Measurements from ENCODE around the gene HOXB13.

DNA sequence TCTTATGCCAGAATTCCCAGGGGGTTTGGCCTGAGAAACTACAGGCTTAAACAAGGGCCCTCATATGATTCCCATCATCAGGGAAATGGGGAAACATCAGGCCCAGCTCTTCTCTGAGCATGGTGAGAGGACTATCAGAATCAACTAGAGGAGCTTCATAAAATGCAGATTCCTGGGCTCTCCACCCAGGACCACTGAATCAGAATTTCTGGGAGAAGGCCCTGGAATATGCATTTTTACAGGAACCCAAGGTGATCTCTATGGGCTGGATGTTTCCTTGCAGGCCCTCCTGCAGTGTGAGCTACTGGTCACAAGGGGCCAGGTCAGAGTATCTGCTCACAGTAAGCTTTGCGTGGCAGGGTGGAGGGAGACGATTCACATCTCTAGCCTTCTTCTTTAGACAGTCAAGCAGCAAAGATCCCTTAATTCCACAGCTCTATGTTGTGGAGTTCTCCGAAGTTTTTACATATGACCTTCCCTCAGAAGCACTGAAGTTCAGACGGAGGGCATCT, 38.8 kb upstream of the HOXB13 start:
- TF ChIP-seq, protein P1, sequence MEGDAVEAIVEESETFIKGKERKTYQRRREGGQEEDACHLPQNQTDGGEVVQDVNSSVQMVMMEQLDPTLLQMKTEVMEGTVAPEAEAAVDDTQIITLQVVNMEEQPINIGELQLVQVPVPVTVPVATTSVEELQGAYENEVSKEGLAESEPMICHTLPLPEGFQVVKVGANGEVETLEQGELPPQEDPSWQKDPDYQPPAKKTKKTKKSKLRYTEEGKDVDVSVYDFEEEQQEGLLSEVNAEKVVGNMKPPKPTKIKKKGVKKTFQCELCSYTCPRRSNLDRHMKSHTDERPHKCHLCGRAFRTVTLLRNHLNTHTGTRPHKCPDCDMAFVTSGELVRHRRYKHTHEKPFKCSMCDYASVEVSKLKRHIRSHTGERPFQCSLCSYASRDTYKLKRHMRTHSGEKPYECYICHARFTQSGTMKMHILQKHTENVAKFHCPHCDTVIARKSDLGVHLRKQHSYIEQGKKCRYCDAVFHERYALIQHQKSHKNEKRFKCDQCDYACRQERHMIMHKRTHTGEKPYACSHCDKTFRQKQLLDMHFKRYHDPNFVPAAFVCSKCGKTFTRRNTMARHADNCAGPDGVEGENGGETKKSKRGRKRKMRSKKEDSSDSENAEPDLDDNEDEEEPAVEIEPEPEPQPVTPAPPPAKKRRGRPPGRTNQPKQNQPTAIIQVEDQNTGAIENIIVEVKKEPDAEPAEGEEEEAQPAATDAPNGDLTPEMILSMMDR (IDR thresholded peaks at IDR 0.05) = no peak
- no peak for TF ChIP-seq EP300 (IDR thresholded peaks at IDR 0.05)
- TF ChIP-seq POLR2AphosphoS5 (IDR thresholded peaks at IDR 0.05) = no peak

All from suprapubic skin (tissue), 4 donors.